Mesenchymal stem cell (in vitro differentiated cells and primary cell): ENCODE data around the gene CAMK2A.

Experiments
- DNase-seq: peaks from one replicate; pipeline ENCODE4 v3.0.0-alpha.2; 2013
- H2AFZ ChIP-seq: one replicate; pipeline ENCODE4 v1.6.1; 2013; ENCODE audit warnings: low read depth, mild to moderate bottlenecking, control low read depth, inconsistent platforms, low read length, moderate library complexity
- H2AK5ac ChIP-seq: 2 replicates; pipeline ENCODE4 v1.6.1; 2013; ENCODE audit warnings: low read length, moderate library complexity, mild to moderate bottlenecking, inconsistent platforms; ENCODE audit not compliant: severe bottlenecking
- H2BK120ac ChIP-seq: one replicate; pipeline ENCODE4 v1.6.1; 2013; ENCODE audit warnings: low read depth, mild to moderate bottlenecking, inconsistent platforms, low read length, moderate library complexity
- H2BK12ac ChIP-seq, 2 experiments: one replicate each; pipeline ENCODE4 v1.6.1; 2013; ENCODE audit warnings: inconsistent platforms in 2 of 2, low read length in 2 of 2, mild to moderate bottlenecking in 2 of 2, moderate library complexity in 2 of 2, control low read depth in 1 of 2
- H2BK15ac ChIP-seq: one replicate; pipeline ENCODE4 v1.6.1; 2013; ENCODE audit warnings: mild to moderate bottlenecking, low read depth, inconsistent platforms; ENCODE audit not compliant: poor library complexity, severe bottlenecking
- H2BK5ac ChIP-seq: 2 replicates; pipeline ENCODE4 v1.6.1; 2013; ENCODE audit warnings: low read depth, mild to moderate bottlenecking, low read length, control low read depth, inconsistent platforms; ENCODE audit not compliant: poor library complexity, severe bottlenecking
- H3K14ac ChIP-seq, 2 experiments: one replicate each; pipeline ENCODE4 v1.6.1; 2013; ENCODE audit warnings: inconsistent platforms in 2 of 2, low read length in 2 of 2, control low read depth in 1 of 2, mild to moderate bottlenecking in 1 of 2, moderate library complexity in 1 of 2
- H3K18ac ChIP-seq, 2 experiments: one replicate each; pipeline ENCODE4 v1.6.1; 2013; ENCODE audit warnings: inconsistent platforms in 2 of 2, low read length in 2 of 2, control low read depth in 1 of 2, low read depth in 1 of 2, mild to moderate bottlenecking in 1 of 2
- H3K23ac ChIP-seq, 2 experiments: one replicate each; pipeline ENCODE4 v1.6.1; 2013; ENCODE audit warnings: inconsistent platforms in 2 of 2, low read length in 2 of 2, mild to moderate bottlenecking in 2 of 2, moderate library complexity in 2 of 2, control low read depth in 1 of 2
- H3K27ac ChIP-seq: 2 replicates; pipeline ENCODE4 v1.5.1; 2013; ENCODE audit warnings: mild to moderate bottlenecking, moderate library complexity, low read length, control low read depth, inconsistent platforms; ENCODE audit not compliant: poor library complexity, severe bottlenecking
- H3K27me3 ChIP-seq, 2 experiments: 2 replicates each; pipeline versions ENCODE4 v1.6.1 to v1.7.0; 2013; ENCODE audit warnings: low read length in 2 of 2, mild to moderate bottlenecking in 2 of 2, moderate library complexity in 2 of 2, control low read depth in 1 of 2, inconsistent platforms in 1 of 2; ENCODE audit not compliant: control insufficient read depth in 1 of 2, insufficient read depth in 1 of 2
- H3K36me3 ChIP-seq, 2 experiments: 2 replicates each; pipeline versions ENCODE4 v1.6.1 to v1.7.0; 2013; ENCODE audit warnings: low read length in 2 of 2, control low read depth in 1 of 2, inconsistent platforms in 1 of 2, low read depth in 1 of 2, mild to moderate bottlenecking in 1 of 2; ENCODE audit not compliant: insufficient read depth in 2 of 2, control insufficient read depth in 1 of 2
- H3K4ac ChIP-seq, 2 experiments: one replicate each; pipeline ENCODE4 v1.6.1; 2013; ENCODE audit warnings: inconsistent platforms in 2 of 2, low read length in 2 of 2, mild to moderate bottlenecking in 2 of 2, moderate library complexity in 2 of 2, control low read depth in 1 of 2, low read depth in 1 of 2
- H3K4me1 ChIP-seq: 2 replicates; pipeline ENCODE4 v1.6.1; 2013; ENCODE audit warnings: low read depth, low read length, control low read depth; ENCODE audit not compliant: control insufficient read depth, insufficient read depth
- H3K4me2 ChIP-seq: 2 replicates; pipeline ENCODE4 v1.6.1; 2013; ENCODE audit warnings: low read length, mild to moderate bottlenecking, inconsistent platforms; ENCODE audit not compliant: poor library complexity, severe bottlenecking
- H3K4me3 ChIP-seq, 2 experiments: 2 replicates each; pipeline versions ENCODE4 v1.5.1 to v1.7.0; 2013; ENCODE audit warnings: low read length in 2 of 2, mild to moderate bottlenecking in 2 of 2, control low read depth in 1 of 2, low read depth in 1 of 2; ENCODE audit not compliant: insufficient read depth in 1 of 2
- H3K79me1 ChIP-seq: replicated peaks from 2 replicates; pipeline ENCODE4 v1.6.1; 2013; ENCODE audit warnings: mild to moderate bottlenecking, control low read depth, low read length, inconsistent platforms; ENCODE audit not compliant: poor library complexity, severe bottlenecking
- H3K9ac ChIP-seq: 2 replicates; pipeline ENCODE4 v1.7.0; 2013; ENCODE audit warnings: mild to moderate bottlenecking, low read length, moderate library complexity
- H3K9me3 ChIP-seq: 2 replicates; pipeline ENCODE4 v1.7.0; 2013; ENCODE audit warnings: mild to moderate bottlenecking, low read length; ENCODE audit not compliant: control insufficient read depth
- H4K8ac ChIP-seq: one replicate; pipeline ENCODE4 v1.6.1; 2013; ENCODE audit warnings: inconsistent platforms, mild to moderate bottlenecking, low read length, moderate library complexity
- H4K91ac ChIP-seq: one replicate; pipeline ENCODE4 v1.6.1; 2013; ENCODE audit warnings: mild to moderate bottlenecking, low read length, inconsistent platforms
- WGBS: methylation state at CpG from one replicate; pipeline ENCODE4 v1.1.7; 2013; ENCODE audit warnings: mixed read lengths; 5-methylcytosine and 5-hydroxymethylcytosine counted together

Gene CAMK2A

GRCh38 chr5:150254774-150255173 lies 34.8 kb downstream of the CAMK2A start:
- no peak overlapping the region for H4K8ac ChIP-seq
- no peak overlapping the region for H3K27ac ChIP-seq
- H3K4me3 ChIP-seq: no peak overlapping the region
- no peak overlapping the region for H4K91ac ChIP-seq
- no peak overlapping the region for H3K9ac ChIP-seq
- no peaks in the 10 kb centered on the region for H3K79me1 ChIP-seq
- H2BK5ac ChIP-seq: no peak overlapping the region
- H3K4me1 ChIP-seq: peaks cover 9% of the 10 kb centered on the region
- no peak overlapping the region for H2BK15ac ChIP-seq
- no peaks in the 10 kb centered on the region for H3K9me3 ChIP-seq
- no peak overlapping the region for H2AK5ac ChIP-seq
- H3K23ac ChIP-seq: no peak overlapping the region
- no peak overlapping the region for H3K18ac ChIP-seq
- no peak overlapping the region for H2BK120ac ChIP-seq
- WGBS: 87% methylated on average over 4 of the region's 4 CpGs
- no peak overlapping the region for H2BK12ac ChIP-seq
- H3K27me3 ChIP-seq: no peaks in the 10 kb centered on the region
- H3K36me3 ChIP-seq: peaks cover 0 to 8% of the 10 kb centered on the region in 2 experiments
- H3K4me2 ChIP-seq: no peak overlapping the region
- DNase-seq: no peak
- H3K14ac ChIP-seq: no peak overlapping the region
- no peak overlapping the region for H3K4ac ChIP-seq
- no peak overlapping the region for H2AFZ ChIP-seq

- no peak overlapping the region for H2AFZ ChIP-seq
- H3K23ac ChIP-seq: no peak overlapping the region
- no peak overlapping the region for H2BK15ac ChIP-seq
- H3K18ac ChIP-seq: no peak overlapping the region
- no peaks in the 10 kb centered on the region for H3K27me3 ChIP-seq
- no peak overlapping the region for H2AK5ac ChIP-seq
- no peaks in the 10 kb centered on the region for H3K79me1 ChIP-seq
- H3K9ac ChIP-seq: no peak overlapping the region
- no peak overlapping the region for H2BK5ac ChIP-seq
- H2BK12ac ChIP-seq: no peak overlapping the region
- no peak overlapping the region for H4K91ac ChIP-seq
- peak overlapping the region in 1 of 2 experiments; percentile 31 for H3K4ac ChIP-seq
- no peak overlapping the region for H3K27ac ChIP-seq
- H3K9me3 ChIP-seq: no peaks in the 10 kb centered on the region
- 90% methylated on average over 7 of the region's 7 CpGs for WGBS
- H3K36me3 ChIP-seq: peaks cover 0 to 9% of the 10 kb centered on the region in 2 experiments
- no peak for DNase-seq
- H3K4me3 ChIP-seq: no peak overlapping the region
- no peak overlapping the region for H4K8ac ChIP-seq
- peaks cover 9% of the 10 kb centered on the region for H3K4me1 ChIP-seq
- no peak overlapping the region for H3K4me2 ChIP-seq
- no peak overlapping the region for H3K14ac ChIP-seq
- no peak overlapping the region for H2BK120ac ChIP-seq
Measured at GRCh38 chr5:150254363-150254762, 35.2 kb downstream of the CAMK2A start.

- Histone ChIP-seq H3K18ac (no peak overlapping the region), H3K4ac (no peak overlapping the region), H2BK15ac (no peak overlapping the region), H2AK5ac (no peak overlapping the region), H3K14ac (no peak overlapping the region), H3K4me2 (no peak overlapping the region), H3K9me3 (no peaks in the 10 kb centered on the region), H4K8ac (no peak overlapping the region), H3K9ac (no peak overlapping the region), H3K36me3 (peaks cover 0 to 15% of the 10 kb centered on the region in 2 experiments), H2AFZ (no peak overlapping the region), H3K23ac (no peak overlapping the region), H2BK120ac (no peak overlapping the region), H3K4me3 (no peak overlapping the region), H4K91ac (no peak overlapping the region), H3K79me1 (no peaks in the 10 kb centered on the region), H3K27ac (no peak overlapping the region), H2BK5ac (no peak overlapping the region), H3K4me1 (peaks cover 9% of the 10 kb centered on the region), H2BK12ac (no peak overlapping the region), H3K27me3 (no peaks in the 10 kb centered on the region)
- 70% methylated on average over 10 of the region's 10 CpGs for WGBS
- no peak for DNase-seq
Measured at GRCh38 chr5:150253416-150254208, 36.0 kb downstream of the CAMK2A start.

GRCh38 chr5:150252489-150252888 lies 37.1 kb downstream of the CAMK2A start:
- Histone ChIP-seq H3K27me3 (no peaks in the 10 kb centered on the region), H2BK12ac (no peak overlapping the region), H3K27ac (no peak overlapping the region), H2AK5ac (no peak overlapping the region), H4K91ac (no peak overlapping the region), H3K4ac (no peak overlapping the region), H3K79me1 (no peaks in the 10 kb centered on the region), H3K9me3 (no peaks in the 10 kb centered on the region), H2BK5ac (no peak overlapping the region), H4K8ac (no peak overlapping the region), H3K36me3 (peaks cover 0 to 20% of the 10 kb centered on the region in 2 experiments), H3K23ac (no peak overlapping the region), H3K9ac (no peak overlapping the region), H3K14ac (no peak overlapping the region), H3K4me2 (no peak overlapping the region), H2BK120ac (no peak overlapping the region), H3K4me3 (no peak overlapping the region), H3K18ac (peak overlapping the region in 1 of 2 experiments; percentile 48), H2AFZ (no peak overlapping the region), H2BK15ac (no peak overlapping the region), H3K4me1 (peaks cover 5% of the 10 kb centered on the region)
- no peak for DNase-seq
- 92% methylated on average over 6 of the region's 6 CpGs for WGBS
